HCT116 (cell line): Measurements from ENCODE around the gene PPM1J. TPM values are rescaled to one million over a fixed set of nuclear protein-coding genes. Genes with fewer than 3 reads are reported as not detected.

Source experiments
- ATAC-seq: fragments of 200-7000 bp; cut with Tn5 transposase; 2 replicates; pipeline ENCODE4 v1.9.1; 2020; ENCODE audit warnings: mild to moderate bottlenecking, moderate library complexity
- BruUV-seq: library from RNA; stranded (reverse); fragments of 400-500 nt; replicated peaks from 2 replicates; lab custom pipeline; 2021; lab: Mats Ljungman, UMichigan
- CTCF ChIA-PET: fragments of 300-600 bp; sonication (Branson Sonifier 250); formaldehyde crosslinking; loops from one replicate; lab custom pipeline; 2021; ENCODE audit warnings: antibody characterized with exemption; lab: Charles Lee
- POLR2A ChIA-PET: fragments of 300-600, 350-600 bp; sonication (Branson Sonifier 250); formaldehyde crosslinking; loops from one replicate; lab custom pipeline; 2021; ENCODE audit warnings: antibody characterized with exemption; lab: Charles Lee
- RAD21 ChIA-PET, 2 experiments: fragments of 300-600 bp; sonication (Branson Sonifier 250); formaldehyde crosslinking; loops; one replicate each; lab custom pipeline; 2023; ENCODE audit warnings: low total read pairs in 2 of 2; ENCODE audit not compliant: uncharacterized antibody in 2 of 2, unreplicated experiment in 2 of 2, low non-redundant PET in 1 of 2; lab: Charles Lee
- DNase-seq: peaks from one replicate; pipeline ENCODE4 v3.0.0-alpha.2; 2010; ENCODE audit warnings: low read depth, low spot score
- H2AFZ ChIP-seq: fragments of 200-600 bp; shearing (Covaris generic), sonication (generic); 2 replicates; pipeline ENCODE4 v1.6.1; 2017; ENCODE audit warnings: low read depth, mixed run types, mixed read lengths, antibody characterized with exemption, low read length; ENCODE audit not compliant: poor library complexity, severe bottlenecking
- H3K27ac ChIP-seq: 2 replicates; pipeline ENCODE4 v1.5.1; 2012; ENCODE audit warnings: low read depth, low read length
- H3K27me3 ChIP-seq: fragments of 200-600 bp; sonication (generic); 2 replicates; pipeline ENCODE4 v1.6.1; 2016; ENCODE audit warnings: mixed run types, low read length, mixed read lengths; ENCODE audit not compliant: insufficient read depth
- H3K36me3 ChIP-seq, 2 experiments: fragments of 200-500 bp in 1 of 2; fragments of 200-600 bp in 1 of 2; sonication (Bioruptor generic) in 1 of 2; sonication (generic) in 1 of 2; 2 replicates each; pipeline versions ENCODE4 v1.5.1 to v1.6.1; 2014 to 2016; ENCODE audit warnings: low read length in 2 of 2, inconsistent platforms in 1 of 2, mixed read lengths in 1 of 2, mixed run types in 1 of 2; ENCODE audit not compliant: insufficient read depth in 2 of 2, control insufficient read depth in 1 of 2
- H3K4me1 ChIP-seq, 2 experiments: fragments of 200-600 bp in 1 of 2; sonication (generic) in 1 of 2; 2 replicates each; pipeline versions ENCODE4 v1.5.1 to v1.6.1; 2012 to 2017; ENCODE audit warnings: low read length in 2 of 2, inconsistent platforms in 1 of 2, mild to moderate bottlenecking in 1 of 2, mixed read lengths in 1 of 2, mixed run types in 1 of 2, moderate library complexity in 1 of 2; ENCODE audit not compliant: insufficient read depth in 2 of 2, control insufficient read depth in 1 of 2
- H3K4me2 ChIP-seq: fragments of 200-600 bp; sonication (generic); 2 replicates; pipeline ENCODE4 v1.6.1; 2017; ENCODE audit warnings: mixed run types, low read length, mixed read lengths
- H3K4me3 ChIP-seq, 2 experiments: fragments of 200-600 bp in 1 of 2; sonication (generic) in 1 of 2; replicated peaks in 1 of 2; 2 replicates each; pipeline ENCODE4 v1.5.1; 2011 to 2016; ENCODE audit warnings: low read length in 2 of 2, control low read depth in 1 of 2, low read depth in 1 of 2, mild to moderate bottlenecking in 1 of 2, mixed read lengths in 1 of 2, mixed run types in 1 of 2
- H3K79me2 ChIP-seq: fragments of 200-600 bp; sonication (generic); 2 replicates; pipeline ENCODE4 v1.6.1; 2017; ENCODE audit warnings: mild to moderate bottlenecking, mixed run types, low read length, moderate library complexity, mixed read lengths; ENCODE audit not compliant: insufficient read depth
- H3K9ac ChIP-seq: fragments of 200-600 bp; sonication (generic); 2 replicates; pipeline ENCODE4 v1.6.1; 2016; ENCODE audit warnings: low read length, mixed read lengths
- H3K9me2 ChIP-seq: fragments of 200-600 bp; sonication (generic), shearing (Covaris generic); 2 replicates; pipeline ENCODE4 v1.6.1; 2017; ENCODE audit warnings: mixed run types, mild to moderate bottlenecking, moderate library complexity; ENCODE audit not compliant: insufficient read depth
- H3K9me3 ChIP-seq, 2 experiments: fragments of 200-500 bp in 1 of 2; fragments of 200-600 bp in 1 of 2; sonication (Bioruptor generic) in 1 of 2; sonication (generic) in 1 of 2; 2 replicates each; pipeline ENCODE4 v1.6.1; 2014 to 2017; ENCODE audit warnings: low read length in 2 of 2, mixed read lengths in 2 of 2, inconsistent platforms in 1 of 2, low read depth in 1 of 2, mild to moderate bottlenecking in 1 of 2, mixed run types in 1 of 2, moderate library complexity in 1 of 2; ENCODE audit not compliant: control insufficient read depth in 1 of 2, insufficient read depth in 1 of 2
- H4K20me1 ChIP-seq: fragments of 200-600 bp; sonication (generic), shearing (Covaris generic); 2 replicates; pipeline ENCODE4 v1.6.1; 2017; ENCODE audit warnings: mixed run types, mild to moderate bottlenecking, moderate library complexity; ENCODE audit not compliant: insufficient read depth
- ATF3 ChIP-seq: IDR thresholded peaks from 2 replicates; pipeline ENCODE4 v1.6.1; 2012
- CBX3 ChIP-seq: IDR thresholded peaks from 2 replicates; pipeline ENCODE4 v1.6.1; 2012; ENCODE audit warnings: low read depth
- CEBPB ChIP-seq: IDR thresholded peaks from 2 replicates; pipeline ENCODE4 v1.6.1; 2012; ENCODE audit warnings: low read depth
- EGR1 ChIP-seq: IDR thresholded peaks from 2 replicates; pipeline ENCODE4 v1.6.1; 2012; ENCODE audit warnings: low read depth
- EZH2 ChIP-seq: fragments of 200-600 bp; sonication (generic); IDR thresholded peaks from 2 replicates; pipeline ENCODE4 v1.6.1; 2017; ENCODE audit warnings: antibody characterized with exemption, mixed run types
- EZH2phosphoT487 ChIP-seq: fragments of 200-600 bp; IDR thresholded peaks from 2 replicates; pipeline ENCODE4 v1.6.1; 2018; ENCODE audit warnings: antibody characterized with exemption, borderline replicate concordance
- FOSL1 ChIP-seq: IDR thresholded peaks from 2 replicates; pipeline ENCODE4 v1.6.1; 2012; ENCODE audit warnings: low read depth
- POLR2A ChIP-seq: IDR thresholded peaks from 2 replicates; pipeline ENCODE4 v1.7.0; 2011; ENCODE audit warnings: borderline replicate concordance; ENCODE audit not compliant: insufficient read depth, insufficient read length; ENCODE audit errors: extremely low read depth
- POLR2AphosphoS5 ChIP-seq: IDR thresholded peaks from 2 replicates; pipeline ENCODE4 v1.6.1; 2011; ENCODE audit warnings: mild to moderate bottlenecking, low read depth, low read length, moderate library complexity
- RAD21 ChIP-seq: IDR thresholded peaks from 2 replicates; pipeline ENCODE4 v1.6.1; 2012; ENCODE audit warnings: low read depth, mild to moderate bottlenecking
- SIN3A ChIP-seq: IDR thresholded peaks from 2 replicates; pipeline ENCODE4 v1.6.1; 2012; ENCODE audit warnings: low read depth
- SP1 ChIP-seq: IDR thresholded peaks from 2 replicates; pipeline ENCODE4 v1.6.1; 2012; ENCODE audit warnings: low read depth
- SRF ChIP-seq: IDR thresholded peaks from 2 replicates; pipeline ENCODE4 v1.6.1; 2012; ENCODE audit warnings: low read depth
- TCF7L2 ChIP-seq: IDR thresholded peaks from 2 replicates; pipeline ENCODE4 v1.7.0; 2011; ENCODE audit warnings: borderline replicate concordance, inconsistent platforms; ENCODE audit not compliant: insufficient read depth, insufficient read length; ENCODE audit errors: extremely low read depth
- YY1 ChIP-seq: IDR thresholded peaks from 2 replicates; pipeline ENCODE4 v1.6.1; 2011; ENCODE audit warnings: low read length, low read depth, moderate library complexity, mild to moderate bottlenecking; ENCODE audit not compliant: insufficient replicate concordance; ENCODE audit errors: extremely low read depth
- ZBTB33 ChIP-seq: IDR thresholded peaks from 2 replicates; pipeline ENCODE4 v1.6.1; 2011; ENCODE audit warnings: mild to moderate bottlenecking, low read length, moderate library complexity; ENCODE audit not compliant: insufficient replicate concordance; ENCODE audit errors: extremely low read depth
- ZFX ChIP-seq: fragments of 450-650 bp; IDR thresholded peaks from 2 replicates; pipeline ENCODE4 v1.6.1; 2017
- ZNF274 ChIP-seq: fragments of 200-500 bp; sonication (Bioruptor generic); IDR thresholded peaks from 2 replicates; pipeline ENCODE4 v1.6.1; 2014; ENCODE audit warnings: mild to moderate bottlenecking, low read depth, low read length, inconsistent platforms
- intact Hi-C: fragments of 100-400 bp; cut with micrococcal nuclease; formaldehyde crosslinking; loops from 2 replicates; pipeline ENCODE4 v1.10.0; 2022
- total RNA-seq: library from RNA; stranded (reverse); gene quantifications from one replicate; pipeline ENCODE4 v1.2.1, GENCODE V29; 2021; ENCODE audit not compliant: unreplicated experiment
- TF ChIP-seq, protein P1 (sequence below): IDR thresholded peaks from 2 replicates; pipeline ENCODE4 v1.6.1; 2012
- TF ChIP-seq, protein P2 (sequence below), 3 experiments: fragments of 200-600 bp in 1 of 3; sonication (generic) in 1 of 3; IDR thresholded peaks in 2 of 3; conservative IDR thresholded peaks in 1 of 3; 2 replicates each; pipeline ENCODE4 v1.5.1; 2012 to 2017; ENCODE audit warnings: low read depth in 2 of 3, low read length in 2 of 3, antibody characterized with exemption in 1 of 3, borderline replicate concordance in 1 of 3, control low read depth in 1 of 3, mild to moderate bottlenecking in 1 of 3, mixed read lengths in 1 of 3, mixed run types in 1 of 3, moderate library complexity in 1 of 3; ENCODE audit not compliant: insufficient read depth in 1 of 3

The PPM1J gene
- total RNA-seq, 1 experiment from 2014 or later, result 7.5 TPM

DNA sequence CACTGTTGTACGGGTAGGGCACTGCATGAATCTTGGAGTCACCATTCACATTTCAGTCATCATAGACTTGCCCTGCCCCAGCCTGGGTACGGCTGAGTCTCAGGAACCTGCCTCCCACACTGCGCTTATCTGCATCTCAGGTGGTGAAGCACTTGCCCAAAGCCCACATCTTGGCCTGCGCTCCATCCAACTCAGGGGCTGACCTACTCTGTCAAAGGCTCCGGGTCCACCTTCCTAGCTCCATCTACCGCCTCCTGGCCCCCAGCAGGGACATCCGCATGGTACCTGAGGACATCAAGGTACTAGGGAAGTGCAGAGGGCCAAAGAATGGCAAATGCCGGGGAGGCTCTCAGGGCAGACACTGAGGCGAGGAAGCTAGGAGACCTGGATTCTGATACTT, 19.9 kb downstream of the PPM1J start (continued):
- no peak for TF ChIP-seq FOSL1
- no peak for TF ChIP-seq ZFX
- TF ChIP-seq, protein P1, sequence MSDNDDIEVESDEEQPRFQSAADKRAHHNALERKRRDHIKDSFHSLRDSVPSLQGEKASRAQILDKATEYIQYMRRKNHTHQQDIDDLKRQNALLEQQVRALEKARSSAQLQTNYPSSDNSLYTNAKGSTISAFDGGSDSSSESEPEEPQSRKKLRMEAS, result no peak
- TF ChIP-seq SP1, result no peak
- no peak for TF ChIP-seq CBX3
- TF ChIP-seq SIN3A, result no peak
- TF ChIP-seq ZBTB33, result no peak

DNA sequence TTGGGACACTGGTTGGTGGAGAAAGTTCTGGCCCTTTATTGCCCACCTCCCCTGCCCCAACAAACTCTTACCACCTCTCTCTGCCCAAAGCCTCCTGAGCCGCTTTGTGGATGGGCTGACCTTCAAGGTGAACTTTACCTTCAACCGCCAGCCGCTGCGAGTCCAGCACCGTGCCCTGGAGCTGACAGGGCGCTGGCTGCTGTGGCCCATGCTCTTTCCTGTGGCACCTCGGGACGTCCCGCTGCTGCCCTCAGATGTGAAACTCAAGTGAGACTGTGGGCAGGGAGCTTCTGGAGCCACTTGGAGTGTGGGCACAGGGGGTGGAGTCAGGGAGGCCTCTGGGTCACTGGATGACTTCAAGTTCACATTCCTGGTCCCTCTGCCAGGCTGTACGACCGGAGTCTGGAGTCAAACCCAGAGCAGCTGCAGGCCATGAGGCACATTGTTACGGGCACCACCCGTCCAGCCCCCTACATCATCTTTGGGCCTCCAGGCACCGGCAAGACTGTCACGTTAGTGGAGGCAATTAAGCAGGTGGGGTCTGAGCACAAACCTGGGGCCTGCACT, 20.7 kb downstream of the PPM1J start:
- DNase-seq, result no peak
- no peak for ATAC-seq
- BruUV-seq, result no TSS peak
- no peak overlapping the region for H3K27ac ChIP-seq
- POLR2A ChIA-PET, result no interaction called here
- no peaks in the 10 kb centered on the region for H4K20me1 ChIP-seq
- H3K36me3 ChIP-seq, result peaks cover 16 to 25% of the 10 kb centered on the region in 2 experiments
- H3K9me3 ChIP-seq, result no peaks in the 10 kb centered on the region
- RAD21 ChIA-PET, result no interaction called here
- no peaks in the 10 kb centered on the region for H3K27me3 ChIP-seq
- CTCF ChIA-PET, result no interaction called here
- no peak overlapping the region for H3K4me2 ChIP-seq
- H2AFZ ChIP-seq, result no peak overlapping the region
- H3K9me2 ChIP-seq, result no peaks in the 10 kb centered on the region
- intact Hi-C loops, result no loop called here
- H3K9ac ChIP-seq, result no peak overlapping the region
- H3K4me1 ChIP-seq, result peaks cover 13% of the 10 kb centered on the region in 2 experiments
- H3K4me3 ChIP-seq, result no peak overlapping the region
- H3K79me2 ChIP-seq, result no peaks in the 10 kb centered on the region
- TF ChIP-seq EZH2phosphoT487, result no peak
- TF ChIP-seq SIN3A, result no peak
- TF ChIP-seq YY1, result no peak
- no peak for TF ChIP-seq ZBTB33
- TF ChIP-seq EGR1, result no peak
- TF ChIP-seq ZNF274, result no peak
- TF ChIP-seq CBX3, result no peak
- no peak for TF ChIP-seq TCF7L2
- no peak for TF ChIP-seq EZH2
- TF ChIP-seq, protein P2, sequence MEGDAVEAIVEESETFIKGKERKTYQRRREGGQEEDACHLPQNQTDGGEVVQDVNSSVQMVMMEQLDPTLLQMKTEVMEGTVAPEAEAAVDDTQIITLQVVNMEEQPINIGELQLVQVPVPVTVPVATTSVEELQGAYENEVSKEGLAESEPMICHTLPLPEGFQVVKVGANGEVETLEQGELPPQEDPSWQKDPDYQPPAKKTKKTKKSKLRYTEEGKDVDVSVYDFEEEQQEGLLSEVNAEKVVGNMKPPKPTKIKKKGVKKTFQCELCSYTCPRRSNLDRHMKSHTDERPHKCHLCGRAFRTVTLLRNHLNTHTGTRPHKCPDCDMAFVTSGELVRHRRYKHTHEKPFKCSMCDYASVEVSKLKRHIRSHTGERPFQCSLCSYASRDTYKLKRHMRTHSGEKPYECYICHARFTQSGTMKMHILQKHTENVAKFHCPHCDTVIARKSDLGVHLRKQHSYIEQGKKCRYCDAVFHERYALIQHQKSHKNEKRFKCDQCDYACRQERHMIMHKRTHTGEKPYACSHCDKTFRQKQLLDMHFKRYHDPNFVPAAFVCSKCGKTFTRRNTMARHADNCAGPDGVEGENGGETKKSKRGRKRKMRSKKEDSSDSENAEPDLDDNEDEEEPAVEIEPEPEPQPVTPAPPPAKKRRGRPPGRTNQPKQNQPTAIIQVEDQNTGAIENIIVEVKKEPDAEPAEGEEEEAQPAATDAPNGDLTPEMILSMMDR (IDR thresholded peaks at IDR 0.05 in 2 of 3, conservative IDR thresholded peaks at IDR 0.05 in 1 of 3; ENCODE audit: borderline replicate concordance in 1 of 3, insufficient read depth in 1 of 3, low read depth in 2 of 3, low read length in 2 of 3), result no peak
- TF ChIP-seq SRF, result no peak
- no peak for TF ChIP-seq POLR2AphosphoS5
- no peak for TF ChIP-seq FOSL1
- TF ChIP-seq SP1, result no peak
- no peak for TF ChIP-seq CEBPB
- TF ChIP-seq RAD21, result no peak
- no peak for TF ChIP-seq ZFX
- TF ChIP-seq POLR2A, result no peak
- no peak for TF ChIP-seq ATF3
